ENCODE measurements around the gene ADGRB2.
"Not testable (repeated sequence)": the region's sequence is repeated elsewhere in the genome, so short reads cannot be mapped to it uniquely, and the experiment has no call there.

ADGRB2 gene

DNA sequence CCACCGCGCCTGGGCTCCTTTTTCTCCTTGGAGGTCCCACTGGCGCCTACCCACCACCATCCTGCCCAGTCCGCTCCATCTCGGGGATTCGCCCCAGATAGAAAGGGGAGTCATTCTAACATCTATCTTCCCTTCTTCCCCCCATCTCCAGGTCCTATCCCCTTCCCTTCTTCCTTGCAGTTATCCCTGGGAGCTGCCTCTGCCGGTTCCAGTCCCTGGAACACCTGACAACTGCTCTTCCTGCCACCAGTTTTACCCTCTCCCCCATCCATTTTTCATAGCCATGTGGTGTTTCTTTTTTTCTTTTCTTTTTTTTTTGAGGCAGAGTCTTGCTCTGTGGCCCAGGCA lies 48.3 kb downstream of the ADGRB2 start:
- Mint-ChIP-seq H3K27me3 (peaks cover 35% of the 10 kb centered on the region), H3K4me1 (peaks cover 17% of the 10 kb centered on the region), H3K27ac (no peak overlapping the region), H3K4me3 (no peak overlapping the region), H3K9me3 (no peaks in the 10 kb centered on the region), H3K36me3 (no peaks in the 10 kb centered on the region)

- peaks cover 17% of the 10 kb centered on the region for H3K4me1 Mint-ChIP-seq
- no peak overlapping the region for H3K27ac Mint-ChIP-seq
- H3K4me3 Mint-ChIP-seq = peak overlapping the region; percentile 55
- H3K9me3 Mint-ChIP-seq = no peaks in the 10 kb centered on the region
- H3K36me3 Mint-ChIP-seq = no peaks in the 10 kb centered on the region
- peaks cover 37% of the 10 kb centered on the region for H3K27me3 Mint-ChIP-seq
These were observed 48.9 kb downstream of the ADGRB2 start for GRCh38 chr1:31715087-31715872.

- Mint-ChIP-seq H3K27me3 (peaks cover 37% of the 10 kb centered on the region), H3K36me3 (no peaks in the 10 kb centered on the region), H3K9me3 (no peaks in the 10 kb centered on the region), H3K27ac (no peak overlapping the region), H3K4me1 (peaks cover 17% of the 10 kb centered on the region), H3K4me3 (peak overlapping the region; percentile 49)
These were observed 49.6 kb downstream of the ADGRB2 start for GRCh38 chr1:31714442-31715086.

DNA sequence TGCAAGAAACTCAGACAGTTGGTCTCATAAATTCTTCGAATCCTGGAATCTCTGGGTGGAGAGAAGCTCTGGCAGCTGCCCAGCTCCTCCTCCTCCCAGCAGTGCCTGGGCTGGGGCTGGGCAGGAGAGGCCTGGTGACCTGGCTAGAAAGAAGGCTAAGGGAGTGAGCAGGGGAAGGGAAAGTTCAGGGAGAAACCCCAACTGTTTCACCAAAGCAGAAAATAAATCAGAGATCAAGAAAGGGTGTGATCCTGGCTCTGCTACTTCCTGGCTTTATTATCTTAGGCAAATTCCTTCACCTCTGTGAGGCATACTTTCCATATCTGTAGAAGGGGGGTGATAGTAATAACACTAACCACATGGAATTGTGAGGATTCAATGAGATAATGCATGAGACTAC lies 51.5 kb downstream of the ADGRB2 start:
- Mint-ChIP-seq H3K9me3 (no peaks in the 10 kb centered on the region), H3K4me3 (no peak overlapping the region), H3K27me3 (peaks cover 38% of the 10 kb centered on the region)

GRCh38 chr1:31712068-31712467 lies 52.1 kb downstream of the ADGRB2 start:
- Mint-ChIP-seq H3K27ac (no peak overlapping the region), H3K4me1 (peaks cover 31% of the 10 kb centered on the region), H3K9me3 (no peaks in the 10 kb centered on the region)

More for the DNA sequence above, 51.5 kb downstream of the ADGRB2 start:
- Mint-ChIP-seq H3K4me1 (peaks cover 29% of the 10 kb centered on the region), H3K27ac (no peak overlapping the region), H3K36me3 (no peaks in the 10 kb centered on the region)

DNA sequence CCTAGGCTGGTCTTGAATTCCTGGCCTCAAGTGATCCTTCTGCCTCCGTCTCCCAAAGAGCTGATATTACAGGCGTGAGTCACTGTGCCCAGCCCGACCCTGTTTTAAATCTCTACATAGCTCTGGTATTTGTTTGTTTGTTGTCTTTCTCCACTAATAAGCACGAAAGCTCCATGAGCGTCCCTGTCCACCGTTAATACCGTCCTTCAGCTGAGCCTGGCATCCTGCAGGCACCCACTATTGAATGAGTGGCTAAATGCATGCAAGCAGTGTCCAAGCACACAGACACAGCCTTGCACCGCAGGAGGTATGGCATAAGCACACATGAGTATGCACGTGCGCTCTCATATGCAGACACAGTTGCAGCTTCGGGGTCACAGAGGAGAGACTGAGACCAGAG lies 55.8 kb downstream of the ADGRB2 start:
- Mint-ChIP-seq H3K9me3 (no peaks in the 10 kb centered on the region), H3K4me3 (no peak overlapping the region), H3K4me1 (peaks cover 30% of the 10 kb centered on the region), H3K36me3 (no peaks in the 10 kb centered on the region), H3K27me3 (peaks cover 36% of the 10 kb centered on the region), H3K27ac (no peak overlapping the region)

More at GRCh38 chr1:31712068-31712467, 52.1 kb downstream of the ADGRB2 start:
- peaks cover 37% of the 10 kb centered on the region for H3K27me3 Mint-ChIP-seq
- H3K36me3 Mint-ChIP-seq = no peaks in the 10 kb centered on the region
- no peak overlapping the region for H3K4me3 Mint-ChIP-seq

GRCh38 chr1:31707711-31708110 lies 56.4 kb downstream of the ADGRB2 start:
- peaks cover 32% of the 10 kb centered on the region for H3K27me3 Mint-ChIP-seq
- H3K4me3 Mint-ChIP-seq = no peak overlapping the region
- no peaks in the 10 kb centered on the region for H3K36me3 Mint-ChIP-seq
- H3K27ac Mint-ChIP-seq = no peak overlapping the region
- peaks cover 30% of the 10 kb centered on the region for H3K4me1 Mint-ChIP-seq
- H3K9me3 Mint-ChIP-seq = no peaks in the 10 kb centered on the region

GRCh38 chr1:31707059-31707600 lies 57.0 kb downstream of the ADGRB2 start:
- H3K9me3 Mint-ChIP-seq, H3K36me3 Mint-ChIP-seq, H3K4me3 Mint-ChIP-seq, H3K27ac Mint-ChIP-seq: not testable (repeated sequence)
- Mint-ChIP-seq H3K4me1 (peaks cover 30% of the 10 kb centered on the region), H3K27me3 (peaks cover 28% of the 10 kb centered on the region)

- no peaks in the 10 kb centered on the region for H3K36me3 Mint-ChIP-seq
- peaks cover 27% of the 10 kb centered on the region for H3K27me3 Mint-ChIP-seq
- H3K4me3 Mint-ChIP-seq = no peak overlapping the region
- H3K9me3 Mint-ChIP-seq = no peaks in the 10 kb centered on the region
- H3K27ac Mint-ChIP-seq = no peak overlapping the region
- peaks cover 30% of the 10 kb centered on the region for H3K4me1 Mint-ChIP-seq
These were observed 57.6 kb downstream of the ADGRB2 start for GRCh38 chr1:31706384-31707058.

- peaks cover 25% of the 10 kb centered on the region for H3K27me3 Mint-ChIP-seq
- no peaks in the 10 kb centered on the region for H3K9me3 Mint-ChIP-seq
- H3K4me1 Mint-ChIP-seq = peaks cover 35% of the 10 kb centered on the region
- no peaks in the 10 kb centered on the region for H3K36me3 Mint-ChIP-seq
- no peak overlapping the region for H3K27ac Mint-ChIP-seq
- no peak overlapping the region for H3K4me3 Mint-ChIP-seq
These were observed 58.9 kb downstream of the ADGRB2 start for GRCh38 chr1:31705080-31705866.

- peaks cover 42% of the 10 kb centered on the region for H3K4me1 Mint-ChIP-seq
- H3K9me3 Mint-ChIP-seq = no peaks in the 10 kb centered on the region
- no peak overlapping the region for H3K27ac Mint-ChIP-seq
- H3K27me3 Mint-ChIP-seq = peaks cover 25% of the 10 kb centered on the region
- H3K4me3 Mint-ChIP-seq = peak overlapping the region; percentile 30
- no peaks in the 10 kb centered on the region for H3K36me3 Mint-ChIP-seq
These were observed 59.7 kb downstream of the ADGRB2 start for GRCh38 chr1:31704271-31705079.

GRCh38 chr1:31703431-31704270 lies 60.5 kb downstream of the ADGRB2 start, which contains the start of gene COL16A1:
Gene COL16A1, minus strand, starts transcription at chr1:31704017. Its CDS starts 1,824 bp downstream, at chr1:31702193.
- Mint-ChIP-seq H3K27ac (no peak within 1 kb of the TSS), H3K4me3 (peak within 1 kb of the TSS; percentile 30), H3K4me1 (peaks cover 44% of the 10 kb centered on the region), H3K27me3 (peaks cover 21% of the 10 kb centered on the region), H3K36me3 (no peaks in the 10 kb centered on the region), H3K9me3 (no peaks in the 10 kb centered on the region)

GRCh38 chr1:31702836-31703404 lies 61.2 kb downstream of the ADGRB2 start:
- H3K27ac Mint-ChIP-seq = no peak overlapping the region
- no peaks in the 10 kb centered on the region for H3K9me3 Mint-ChIP-seq
- H3K4me3 Mint-ChIP-seq = no peak overlapping the region
- H3K36me3 Mint-ChIP-seq = no peaks in the 10 kb centered on the region
- peaks cover 20% of the 10 kb centered on the region for H3K27me3 Mint-ChIP-seq
- H3K4me1 Mint-ChIP-seq = peaks cover 38% of the 10 kb centered on the region
